HEK293 (cell line): ENCODE data around the gene PERM1.

Experiments used
- SETDB1 ChIP-seq: IDR thresholded peaks from one replicate; pipeline ENCODE4 v1.6.1; 2017; ENCODE audit warnings: mild to moderate bottlenecking, low read length, moderate library complexity, mixed read lengths; ENCODE audit not compliant: insufficient read length
- SP2 ChIP-seq: fragments of 450-650 bp; formaldehyde crosslinking; IDR thresholded peaks from 2 replicates; pipeline ENCODE4 v1.5.1; 2016; ENCODE audit warnings: missing biosample characterization, missing genetic modification characterization
- ZNF558 ChIP-seq: fragments of 450-650 bp; formaldehyde crosslinking; IDR thresholded peaks from 2 replicates; pipeline ENCODE4 v1.5.1; 2016; ENCODE audit warnings: missing biosample characterization, missing genetic modification characterization
- TF ChIP-seq, protein P1 (sequence below): sonication (generic); formaldehyde crosslinking; IDR thresholded peaks from 2 replicates; pipeline ENCODE4 v1.8.1; 2022; ENCODE audit warnings: mild to moderate bottlenecking, moderate library complexity, missing genetic modification reagents

DNA sequence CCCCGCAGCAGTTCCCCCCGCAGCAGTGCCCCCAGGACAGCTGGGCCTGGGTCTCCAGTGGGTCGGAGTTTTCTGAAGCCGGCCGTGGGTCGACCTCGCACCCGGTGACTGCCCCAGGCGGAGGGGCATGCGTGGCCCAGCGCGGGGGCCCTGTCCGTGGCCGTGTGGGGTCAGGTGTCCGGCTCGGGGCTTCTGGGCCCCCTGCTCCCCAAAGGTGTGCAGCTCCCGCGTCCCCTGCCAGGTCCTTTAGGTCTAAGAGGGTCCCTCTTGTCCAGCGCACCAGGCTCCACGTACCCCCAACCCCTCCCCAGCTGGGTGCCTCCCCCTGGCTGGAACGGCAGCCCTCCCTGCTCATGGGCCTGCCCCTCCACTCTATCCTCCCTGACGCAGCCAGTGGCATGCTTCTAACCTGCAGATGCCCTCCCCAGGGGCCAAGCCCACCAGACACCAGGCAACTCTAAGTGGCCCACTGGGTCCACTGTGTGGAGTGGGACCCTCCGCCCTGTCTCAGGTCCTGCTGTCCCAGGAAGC, 23.9 kb upstream of the PERM1 start:
- no peak for TF ChIP-seq SP2 (tag by site-specific recombination)
- no peak for TF ChIP-seq SETDB1
- no peak for TF ChIP-seq ZNF558
- TF ChIP-seq, protein P1, sequence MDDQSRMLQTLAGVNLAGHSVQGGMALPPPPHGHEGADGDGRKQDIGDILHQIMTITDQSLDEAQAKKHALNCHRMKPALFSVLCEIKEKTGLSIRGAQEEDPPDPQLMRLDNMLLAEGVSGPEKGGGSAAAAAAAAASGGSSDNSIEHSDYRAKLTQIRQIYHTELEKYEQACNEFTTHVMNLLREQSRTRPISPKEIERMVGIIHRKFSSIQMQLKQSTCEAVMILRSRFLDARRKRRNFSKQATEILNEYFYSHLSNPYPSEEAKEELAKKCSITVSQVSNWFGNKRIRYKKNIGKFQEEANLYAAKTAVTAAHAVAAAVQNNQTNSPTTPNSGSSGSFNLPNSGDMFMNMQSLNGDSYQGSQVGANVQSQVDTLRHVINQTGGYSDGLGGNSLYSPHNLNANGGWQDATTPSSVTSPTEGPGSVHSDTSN (CRISPR knock-in tag), result no peak
